ENCODE measurements around the gene SLC5A1. TPM values are rescaled to one million over a fixed set of nuclear protein-coding genes. Genes with fewer than 3 reads are reported as not detected.

The SLC5A1 gene
- total and polyA plus RNA-seq, 2 of the 8 experiments (the other 6 are each of a cell fraction or from before 2014, with no cell fraction given): 0.06 TPM; not detected in 1

DNA sequence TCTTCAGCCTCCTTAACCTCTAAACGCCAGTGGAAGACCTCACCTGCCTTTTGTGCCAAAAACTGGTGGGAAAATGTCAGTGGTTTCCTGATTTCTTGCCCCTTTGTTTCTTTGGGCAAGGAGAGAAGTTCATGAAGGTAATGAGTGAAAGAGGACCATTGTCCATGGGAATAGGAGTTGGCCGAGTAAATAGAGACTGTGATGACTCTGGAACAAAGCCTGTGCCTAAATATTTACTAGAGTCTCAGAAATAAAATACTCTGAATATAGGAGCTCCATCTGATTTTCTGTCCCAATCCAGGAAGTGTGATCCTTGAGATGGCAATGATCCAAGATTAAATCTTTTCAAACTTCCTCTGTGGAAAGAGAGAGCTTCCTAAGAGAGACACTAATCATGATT, 12.0 kb downstream of the SLC5A1 start:
- Histone ChIP-seq H3K79me1 (ENCODE audit: low read depth, low read length) (no peaks in the 10 kb centered on the region), H3K9me3 (ENCODE audit: insufficient read depth in 2 of 2, low read depth in 1 of 2, low read length in 1 of 2) (no peaks in the 10 kb centered on the region), H3K36me3 (ENCODE audit: control insufficient read depth in 2 of 4, insufficient read depth in 4 of 4, low read length in 3 of 4) (no peaks in the 10 kb centered on the region), H4K91ac (replicated peaks; ENCODE audit: insufficient read length, low read length) (no peak overlapping the region), H3K23ac (ENCODE audit: insufficient read length) (no peak overlapping the region), H2AK5ac (ENCODE audit: low read depth, low read length) (no peak overlapping the region), H3K27ac (ENCODE audit: low read depth, low read length) (no peak overlapping the region), H2BK12ac (ENCODE audit: low read depth, low read length) (no peak overlapping the region), H3K79me2 (ENCODE audit: control insufficient read depth in 1 of 2, insufficient read depth in 2 of 2, low read length in 2 of 2) (no peaks in the 10 kb centered on the region), H2BK120ac (replicated peaks; ENCODE audit: low read depth, low read length) (no peak overlapping the region), H3K4me3 (ENCODE audit: extremely low read depth in 1 of 4, insufficient read depth in 2 of 4, low read depth in 3 of 4, low read length in 4 of 4) (no peak overlapping the region), H3K27me3 (replicated peaks in 1 of 4; ENCODE audit: control insufficient read depth in 3 of 4, extremely low read depth in 1 of 4, insufficient read depth in 3 of 4, low read length in 3 of 4) (no peaks in the 10 kb centered on the region; a peak in 3 of 7 replicates), H2BK5ac (ENCODE audit: low read depth, low read length) (no peak overlapping the region), H2AFZ (ENCODE audit: low read length) (no peak overlapping the region), H4K20me1 (replicated peaks in 1 of 2; ENCODE audit: control insufficient read depth in 1 of 2, insufficient read depth in 2 of 2, low read length in 2 of 2) (no peaks in the 10 kb centered on the region), H2BK15ac (ENCODE audit: low read length) (no peak overlapping the region), H3K4me1 (replicated peaks in 1 of 4; ENCODE audit: control insufficient read depth in 3 of 4, insufficient read depth in 4 of 4, low read length in 3 of 4) (no peaks in the 10 kb centered on the region), H4K5ac (ENCODE audit: insufficient read length, low read depth, low read length) (no peak overlapping the region), H3K9ac (replicated peaks in 1 of 4; ENCODE audit: extremely low read depth in 1 of 4, low read depth in 3 of 4, low read length in 3 of 4) (no peak overlapping the region), H3K56ac (replicated peaks; ENCODE audit: insufficient read length, low read depth, low read length) (no peak overlapping the region), H3K14ac (ENCODE audit: insufficient read length) (no peak overlapping the region), H3K4me2 (ENCODE audit: insufficient read depth in 1 of 2, low read depth in 2 of 2, low read length in 2 of 2) (no peak overlapping the region), H3K23me2 (ENCODE audit: low read depth, low read length) (no peaks in the 10 kb centered on the region), H3K18ac (ENCODE audit: extremely low read depth, low read length) (no peak overlapping the region), H4K8ac (ENCODE audit: extremely low read depth, insufficient read depth, low read length) (no peak overlapping the region), H3K4ac (replicated peaks; ENCODE audit: insufficient read length, low read depth, low read length) (no peak overlapping the region), H2BK20ac (ENCODE audit: low read length) (no peak overlapping the region)
- ChIA-PET POLR2A (ENCODE audit: partially characterized antibody) (no interaction called here), CTCF (ENCODE audit: partially characterized antibody) (interaction anchor here (1.9 kb wide), 1 partner anchor 78 kb away, joined by 4 read pairs; no protein-coding TSS in a partner anchor)
- no peak for FAIRE-seq
- TF ChIP-seq GABPA (IDR thresholded peaks at IDR 0.05; ENCODE audit: borderline replicate concordance, insufficient read depth, low read length) (no peak), KDM4A (IDR thresholded peaks at IDR 0.05; ENCODE audit: low read depth, low read length, severe bottlenecking) (no peak)
- WGBS, 2 experiments (ENCODE audit: extremely low coverage in 1 of 2, insufficient coverage in 1 of 2, insufficient read length in 1 of 2, insufficient replicate concordance in 2 of 2, low coverage in 1 of 2, low lambda C conversion rate in 2 of 2, missing lambda C conversion rate in 1 of 2): 84% methylated on average over 2 of the region's 2 CpGs; no CpG with 5 or more reads in 1 of the 2 experiments
- DNase-seq (ENCODE audit: low read depth in 1 of 2, low spot score in 2 of 2): no peak

All from H1 (cell line).